ENCODE data around the gene CLDN7. TPM values are rescaled to one million over a fixed set of nuclear protein-coding genes. Genes with fewer than 3 reads are reported as not detected.
A peak's percentile ranks its signal among the peaks of the same experiment; 100 is the strongest.

Gene CLDN7
- total and polyA plus RNA-seq, 7 experiments from 2014 or later: 0.29 to 3.8 (median 1.7) TPM

- Histone ChIP-seq H3K4me1 (ENCODE audit: control insufficient read depth in 2 of 2, insufficient read depth in 2 of 2, low read length in 2 of 2) (peaks cover 19 to 21% of the 10 kb centered on the region in 2 donors), H3K27ac (ENCODE audit: low read depth, low read length) (no peak overlapping the region), H3K9me3 (ENCODE audit: control insufficient read depth in 2 of 3, low read length in 3 of 3) (no peaks in the 10 kb centered on the region), H3K27me3 (ENCODE audit: control insufficient read depth in 2 of 2, insufficient read depth in 2 of 2, low read length in 2 of 2) (no peaks in the 10 kb centered on the region), H3K36me3 (ENCODE audit: control insufficient read depth in 2 of 3, insufficient read depth in 3 of 3, low read length in 3 of 3) (peaks cover 4 to 69% (median 6%) of the 10 kb centered on the region in 3 experiments), H3K4me3 (ENCODE audit: low read length) (no peak overlapping the region)
- intact Hi-C loops (cut with micrococcal nuclease): no loop called here
- no peaks in the 10 kb centered on the region for H3K27me3 Mint-ChIP-seq
- DNase-seq (no peak), ATAC-seq (no peak)
- peaks cover 0 to 22% (median 4%) of the 10 kb centered on the region in 5 donors for H3K36me3 Mint-ChIP-seq
- ChIA-PET CTCF (interaction anchor here (1.2 to 1.3 kb wide), 2 partner anchors 11 to 24 kb away, joined by 4 to 6 read pairs; partner anchors contain the start of gene DVL2), POLR2A (interaction anchor here (0.6 to 13.7 kb wide), 2 partner anchors 13 to 253 kb away, joined by 3 to 265 read pairs; partner anchors contain the start of genes DVL2, GABARAP and PHF23)
- peaks cover 23 to 32% (median 27%) of the 10 kb centered on the region in 7 donors for H3K4me1 Mint-ChIP-seq
- peak overlapping the region in 1 of 10 donors; percentile 41 for H3K4me3 Mint-ChIP-seq
- H3K27ac Mint-ChIP-seq: peak overlapping the region in 1 of 9 donors; percentile 21
- peaks cover 0 to 2% (median 0%) of the 10 kb centered on the region in 11 donors for H3K9me3 Mint-ChIP-seq
These were observed 38.9 kb downstream of the CLDN7 start for GRCh38 chr17:7223375-7223774.

- Histone ChIP-seq H3K9me3 (ENCODE audit: control insufficient read depth in 2 of 3, low read length in 3 of 3) (no peaks in the 10 kb centered on the region), H3K4me1 (ENCODE audit: control insufficient read depth in 2 of 2, insufficient read depth in 2 of 2, low read length in 2 of 2) (peaks cover 21 to 23% of the 10 kb centered on the region in 2 donors), H3K27ac (ENCODE audit: low read depth, low read length) (no peak overlapping the region), H3K4me3 (ENCODE audit: low read length) (no peak overlapping the region), H3K36me3 (ENCODE audit: control insufficient read depth in 2 of 3, insufficient read depth in 3 of 3, low read length in 3 of 3) (peaks cover 4 to 65% (median 6%) of the 10 kb centered on the region in 3 experiments), H3K27me3 (ENCODE audit: control insufficient read depth in 2 of 2, insufficient read depth in 2 of 2, low read length in 2 of 2) (no peaks in the 10 kb centered on the region)
- Mint-ChIP-seq H3K36me3 (peaks cover 0 to 18% (median 3%) of the 10 kb centered on the region in 5 donors), H3K27ac (no peak overlapping the region), H3K4me3 (no peak overlapping the region), H3K27me3 (no peaks in the 10 kb centered on the region), H3K9me3 (peaks cover 0 to 2% (median 0%) of the 10 kb centered on the region in 11 donors), H3K4me1 (peaks cover 24 to 37% (median 31%) of the 10 kb centered on the region in 7 donors)
- ATAC-seq: no peak
- CTCF ChIA-PET: interaction anchor here (1.3 kb wide), 1 partner anchor 12 kb away, joined by 4 read pairs; the partner anchor contains the start of gene DVL2
- no peak for DNase-seq
- POLR2A ChIA-PET: interaction anchor here (0.9 to 13.7 kb wide), 2 partner anchors 13 to 114 kb away, joined by 3 to 265 read pairs; partner anchors contain the start of genes DVL2, GABARAP and PHF23
- intact Hi-C loops (cut with micrococcal nuclease): no loop called here
These were observed 39.3 kb downstream of the CLDN7 start for GRCh38 chr17:7222972-7223292.

GRCh38 chr17:7222093-7222971 lies 39.9 kb downstream of the CLDN7 start:
- Mint-ChIP-seq H3K9me3 (peaks cover 0 to 2% (median 0%) of the 10 kb centered on the region in 11 donors), H3K36me3 (peaks cover 0 to 17% (median 3%) of the 10 kb centered on the region in 5 donors), H3K4me3 (peak overlapping the region in 1 of 10 donors; percentile 8), H3K27ac (peak overlapping the region in 4 of 9 donors; percentile 49 to 92 (median 68)), H3K27me3 (no peaks in the 10 kb centered on the region), H3K4me1 (peaks cover 24 to 41% (median 36%) of the 10 kb centered on the region in 7 donors)
- Histone ChIP-seq H3K4me3 (ENCODE audit: low read length) (no peak overlapping the region), H3K9me3 (ENCODE audit: control insufficient read depth in 2 of 3, low read length in 3 of 3) (no peaks in the 10 kb centered on the region), H3K36me3 (ENCODE audit: control insufficient read depth in 2 of 3, insufficient read depth in 3 of 3, low read length in 3 of 3) (peaks cover 4 to 59% (median 6%) of the 10 kb centered on the region in 3 experiments), H3K27me3 (ENCODE audit: control insufficient read depth in 2 of 2, insufficient read depth in 2 of 2, low read length in 2 of 2) (no peaks in the 10 kb centered on the region), H3K4me1 (ENCODE audit: control insufficient read depth in 2 of 2, insufficient read depth in 2 of 2, low read length in 2 of 2) (peaks cover 21 to 28% of the 10 kb centered on the region in 2 donors), H3K27ac (ENCODE audit: low read depth, low read length) (no peak overlapping the region)
- no peak for ATAC-seq
- intact Hi-C loops (cut with micrococcal nuclease): no loop called here
- no peak for DNase-seq
- ChIA-PET CTCF (interaction anchor here (1.3 to 3.1 kb wide), 4 partner anchors 12 to 19 kb away, joined by 4 to 9 read pairs (median 6); partner anchors contain the start of genes DVL2, GABARAP and PHF23), POLR2A (interaction anchor here (0.7 to 13.7 kb wide), 3 partner anchors 14 to 114 kb away, joined by 3 to 265 read pairs (median 3); partner anchors contain the start of genes DVL2, GABARAP and PHF23)

GRCh38 chr17:7221278-7222092 lies 40.8 kb downstream of the CLDN7 start:
- intact Hi-C loops (cut with micrococcal nuclease): loop anchor here (1.0 kb wide), 2 partner anchors 13 to 75 kb away; partner anchors contain the start of gene DVL2 (in 1 of the 2)
- DNase-seq (no peak), ATAC-seq (no peak)
- Mint-ChIP-seq H3K9me3 (peaks cover 0 to 2% (median 0%) of the 10 kb centered on the region in 11 donors), H3K27me3 (no peaks in the 10 kb centered on the region), H3K4me3 (peak overlapping the region; percentile 88 to 95 (median 90)), H3K4me1 (peaks cover 26 to 46% (median 40%) of the 10 kb centered on the region in 7 donors), H3K36me3 (peaks cover 0 to 16% (median 3%) of the 10 kb centered on the region in 5 donors), H3K27ac (peak overlapping the region in 8 of 9 donors; percentile 89 to 98 (median 92))
- Histone ChIP-seq H3K27ac (ENCODE audit: low read depth, low read length) (peak overlapping the region; percentile 75), H3K27me3 (ENCODE audit: control insufficient read depth in 2 of 2, insufficient read depth in 2 of 2, low read length in 2 of 2) (no peaks in the 10 kb centered on the region), H3K4me3 (ENCODE audit: low read length) (no peak overlapping the region), H3K9me3 (ENCODE audit: control insufficient read depth in 2 of 3, low read length in 3 of 3) (no peaks in the 10 kb centered on the region), H3K4me1 (ENCODE audit: control insufficient read depth in 2 of 2, insufficient read depth in 2 of 2, low read length in 2 of 2) (peaks cover 21 to 34% of the 10 kb centered on the region in 2 donors), H3K36me3 (ENCODE audit: control insufficient read depth in 2 of 3, insufficient read depth in 3 of 3, low read length in 3 of 3) (peaks cover 0 to 50% (median 4%) of the 10 kb centered on the region in 3 experiments)
- ChIA-PET POLR2A (interaction anchor here (0.7 to 13.7 kb wide), 7 partner anchors 15 to 108 kb away, joined by 3 to 265 read pairs (median 4); partner anchors contain the start of genes CTDNEP1, DVL2, ELP5 and GABARAP), CTCF (interaction anchor here (0.6 to 3.1 kb wide), 9 partner anchors 13 to 466 kb away, joined by 3 to 22 read pairs (median 4); partner anchors contain the start of genes DVL2, GABARAP, PHF23 and TP53)

GRCh38 chr17:7220593-7221277 lies 41.5 kb downstream of the CLDN7 start:
- Histone ChIP-seq H3K4me1 (ENCODE audit: control insufficient read depth in 2 of 2, insufficient read depth in 2 of 2, low read length in 2 of 2) (peaks cover 21 to 41% of the 10 kb centered on the region in 2 donors), H3K36me3 (ENCODE audit: control insufficient read depth in 2 of 3, insufficient read depth in 3 of 3, low read length in 3 of 3) (peaks cover 0 to 43% (median 4%) of the 10 kb centered on the region in 3 experiments), H3K4me3 (ENCODE audit: low read length) (peak overlapping the region; percentile 73), H3K9me3 (ENCODE audit: control insufficient read depth in 2 of 3, low read length in 3 of 3) (no peaks in the 10 kb centered on the region), H3K27me3 (ENCODE audit: control insufficient read depth in 2 of 2, insufficient read depth in 2 of 2, low read length in 2 of 2) (no peaks in the 10 kb centered on the region), H3K27ac (ENCODE audit: low read depth, low read length) (peak overlapping the region; percentile 75)
- DNase-seq: peak in 7 of 9 donors; percentile 47 to 67 (median 57)
- H3K27me3 Mint-ChIP-seq: no peaks in the 10 kb centered on the region
- H3K9me3 Mint-ChIP-seq: peaks cover 0 to 2% (median 0%) of the 10 kb centered on the region in 11 donors
- peak; percentile 64 for ATAC-seq
- H3K4me3 Mint-ChIP-seq: peak overlapping the region; percentile 88 to 95 (median 90)
- POLR2A ChIA-PET: interaction anchor here (0.6 to 13.7 kb wide), 8 partner anchors 16 to 1163 kb away, joined by 3 to 265 read pairs (median 4); partner anchors contain the start of genes CTDNEP1, DVL2, ELP5 and GABARAP
- intact Hi-C loops (cut with micrococcal nuclease): loop anchor here (1.0 kb wide), 2 partner anchors 14 to 76 kb away; partner anchors contain the start of gene DVL2 (in 1 of the 2)
- peaks cover 34 to 53% (median 47%) of the 10 kb centered on the region in 7 donors for H3K4me1 Mint-ChIP-seq
- CTCF ChIA-PET: interaction anchor here (0.6 to 3.1 kb wide), 11 partner anchors 14 to 466 kb away, joined by 3 to 22 read pairs (median 4); partner anchors contain the start of genes DVL2, GABARAP, PHF23 and TP53
- peaks cover 0 to 14% (median 3%) of the 10 kb centered on the region in 5 donors for H3K36me3 Mint-ChIP-seq
- peak overlapping the region; percentile 68 to 98 (median 91) for H3K27ac Mint-ChIP-seq

Data from naive thymus-derived CD4-positive, alpha-beta T cell (primary cell).